ENCODE measurements around the gene NKAIN1. TPM values are rescaled to one million over a fixed set of nuclear protein-coding genes. Genes with fewer than 3 reads are reported as not detected.

NKAIN1 gene
- total RNA-seq, 1 experiment from 2014 or later, result 1.7 TPM

GRCh38 chr1:31219489-31219888 is 20.2 kb downstream of the NKAIN1 start:
- no peak for TF ChIP-seq TCF7L2 (IDR thresholded peaks at IDR 0.05; ENCODE audit: low read depth, low read length)
- no peak for TF ChIP-seq SIN3A (IDR thresholded peaks at IDR 0.05; ENCODE audit: borderline replicate concordance, insufficient read depth, low read depth, low read length)
- no peak for TF ChIP-seq POLR2AphosphoS5 (IDR thresholded peaks at IDR 0.05; ENCODE audit: low read depth, low read length)
- no peak for TF ChIP-seq REST (IDR thresholded peaks at IDR 0.05; ENCODE audit: insufficient read depth in 1 of 2, low read depth in 2 of 2, low read length in 1 of 2)
- no peak for TF ChIP-seq CTCF (IDR thresholded peaks at IDR 0.05)
- H3K4me1 ChIP-seq (ENCODE audit: control insufficient read depth, insufficient read depth, low read length), result no peaks in the 10 kb centered on the region; the same call in 1 of the 2 replicates
- no TSS peak for BruUV-seq (replicated peaks)
- no peaks in the 10 kb centered on the region for H3K36me3 ChIP-seq (ENCODE audit: control insufficient read depth, insufficient read depth, low read length)
- in situ Hi-C loops (cut with HindIII; ENCODE audit: low pct_unique_long_range_greater_than_20kb, low sequenced_read_pairs) (no loop called here), intact Hi-C loops (cut with micrococcal nuclease; ENCODE audit: unreplicated experiment) (no loop called here)
- ChIA-PET CTCF (interaction anchor here (0.6 kb wide), 1 partner anchor 11 kb away, joined by 3 read pairs; no protein-coding TSS in a partner anchor), POLR2A (no interaction called here)
- no peak for DNase-seq (ENCODE audit: low read depth, low spot score)
- no peaks in the 10 kb centered on the region for H3K9me3 ChIP-seq (ENCODE audit: control insufficient read depth, insufficient read depth, low read depth, low read length)
- no peak overlapping the region for H3K4me3 ChIP-seq (ENCODE audit: low read depth in 2 of 2, low read length in 2 of 2)
- ATAC-seq, result no peak
- no peaks in the 10 kb centered on the region for H3K27me3 ChIP-seq (ENCODE audit: control insufficient read depth, insufficient read depth, low read length)
- no peak overlapping the region for H3K27ac ChIP-seq (ENCODE audit: low read length)

GRCh38 chr1:31218705-31219104 is 21.0 kb downstream of the NKAIN1 start:
- in situ Hi-C loops (cut with HindIII; ENCODE audit: low pct_unique_long_range_greater_than_20kb, low sequenced_read_pairs) (no loop called here), intact Hi-C loops (cut with micrococcal nuclease; ENCODE audit: unreplicated experiment) (no loop called here)
- H3K4me3 ChIP-seq (ENCODE audit: low read depth in 2 of 2, low read length in 2 of 2), result no peak overlapping the region
- TF ChIP-seq TCF7L2 (IDR thresholded peaks at IDR 0.05; ENCODE audit: low read depth, low read length) (no peak), SIN3A (IDR thresholded peaks at IDR 0.05; ENCODE audit: borderline replicate concordance, insufficient read depth, low read depth, low read length) (no peak), REST (IDR thresholded peaks at IDR 0.05; ENCODE audit: insufficient read depth in 1 of 2, low read depth in 2 of 2, low read length in 1 of 2) (no peak), CTCF (IDR thresholded peaks at IDR 0.05) (no peak), POLR2AphosphoS5 (IDR thresholded peaks at IDR 0.05; ENCODE audit: low read depth, low read length) (no peak)
- no peak for ATAC-seq
- no peaks in the 10 kb centered on the region for H3K9me3 ChIP-seq (ENCODE audit: control insufficient read depth, insufficient read depth, low read depth, low read length)
- CTCF ChIA-PET, result interaction anchor here (0.5 kb wide), 1 partner anchor 154 kb away, joined by 3 read pairs; no protein-coding TSS in a partner anchor
- no TSS peak for BruUV-seq (replicated peaks)
- DNase-seq (ENCODE audit: low read depth, low spot score), result no peak
- H3K27me3 ChIP-seq (ENCODE audit: control insufficient read depth, insufficient read depth, low read length), result no peaks in the 10 kb centered on the region
- no peaks in the 10 kb centered on the region for H3K4me1 ChIP-seq (ENCODE audit: control insufficient read depth, insufficient read depth, low read length)
- POLR2A ChIA-PET, result no interaction called here
- no peak overlapping the region for H3K27ac ChIP-seq (ENCODE audit: low read length)
- H3K36me3 ChIP-seq (ENCODE audit: control insufficient read depth, insufficient read depth, low read length), result no peaks in the 10 kb centered on the region
